ENCODE results near the gene ADGRV1. TPM values are rescaled to one million over a fixed set of nuclear protein-coding genes. Genes with fewer than 3 reads are reported as not detected.

Gene ADGRV1
- total RNA-seq, 1 donor: 0.43 TPM

GRCh38 chr5:90956511-90957097, 398.0 kb downstream of the ADGRV1 start:
- DNase-seq (ENCODE audit: low read depth): no peak
- H3K4me3 ChIP-seq (ENCODE audit: low read depth, low read length): no peak overlapping the region
- TF ChIP-seq, protein P1, sequence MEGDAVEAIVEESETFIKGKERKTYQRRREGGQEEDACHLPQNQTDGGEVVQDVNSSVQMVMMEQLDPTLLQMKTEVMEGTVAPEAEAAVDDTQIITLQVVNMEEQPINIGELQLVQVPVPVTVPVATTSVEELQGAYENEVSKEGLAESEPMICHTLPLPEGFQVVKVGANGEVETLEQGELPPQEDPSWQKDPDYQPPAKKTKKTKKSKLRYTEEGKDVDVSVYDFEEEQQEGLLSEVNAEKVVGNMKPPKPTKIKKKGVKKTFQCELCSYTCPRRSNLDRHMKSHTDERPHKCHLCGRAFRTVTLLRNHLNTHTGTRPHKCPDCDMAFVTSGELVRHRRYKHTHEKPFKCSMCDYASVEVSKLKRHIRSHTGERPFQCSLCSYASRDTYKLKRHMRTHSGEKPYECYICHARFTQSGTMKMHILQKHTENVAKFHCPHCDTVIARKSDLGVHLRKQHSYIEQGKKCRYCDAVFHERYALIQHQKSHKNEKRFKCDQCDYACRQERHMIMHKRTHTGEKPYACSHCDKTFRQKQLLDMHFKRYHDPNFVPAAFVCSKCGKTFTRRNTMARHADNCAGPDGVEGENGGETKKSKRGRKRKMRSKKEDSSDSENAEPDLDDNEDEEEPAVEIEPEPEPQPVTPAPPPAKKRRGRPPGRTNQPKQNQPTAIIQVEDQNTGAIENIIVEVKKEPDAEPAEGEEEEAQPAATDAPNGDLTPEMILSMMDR (IDR thresholded peaks at IDR 0.05; ENCODE audit: insufficient read depth, low read depth, low read length): no peak

- TF ChIP-seq, protein P1 (IDR thresholded peaks at IDR 0.05; ENCODE audit: insufficient read depth, low read depth, low read length): no peak
- no peak overlapping the region for H3K4me3 ChIP-seq (ENCODE audit: low read depth, low read length)
- no peak for DNase-seq (ENCODE audit: low read depth)
Measured at GRCh38 chr5:90957906-90958305, 399.3 kb downstream of the ADGRV1 start.

GRCh38 chr5:90959262-90959661, 400.7 kb downstream of the ADGRV1 start:
- no peak overlapping the region for H3K4me3 ChIP-seq (ENCODE audit: low read depth, low read length)
- TF ChIP-seq, protein P1 (IDR thresholded peaks at IDR 0.05; ENCODE audit: insufficient read depth, low read depth, low read length): no peak
- DNase-seq (ENCODE audit: low read depth): no peak

GRCh38 chr5:90962481-90962880, 403.9 kb downstream of the ADGRV1 start:
- DNase-seq (ENCODE audit: low read depth): no peak
- no peak overlapping the region for H3K4me3 ChIP-seq (ENCODE audit: low read depth, low read length)
- TF ChIP-seq, protein P1 (IDR thresholded peaks at IDR 0.05; ENCODE audit: insufficient read depth, low read depth, low read length): no peak

GRCh38 chr5:90965110-90965685, 406.6 kb downstream of the ADGRV1 start:
- no peak overlapping the region for H3K4me3 ChIP-seq (ENCODE audit: low read depth, low read length)
- DNase-seq (ENCODE audit: low read depth): no peak
- TF ChIP-seq, protein P1 (IDR thresholded peaks at IDR 0.05; ENCODE audit: insufficient read depth, low read depth, low read length): no peak

DNA sequence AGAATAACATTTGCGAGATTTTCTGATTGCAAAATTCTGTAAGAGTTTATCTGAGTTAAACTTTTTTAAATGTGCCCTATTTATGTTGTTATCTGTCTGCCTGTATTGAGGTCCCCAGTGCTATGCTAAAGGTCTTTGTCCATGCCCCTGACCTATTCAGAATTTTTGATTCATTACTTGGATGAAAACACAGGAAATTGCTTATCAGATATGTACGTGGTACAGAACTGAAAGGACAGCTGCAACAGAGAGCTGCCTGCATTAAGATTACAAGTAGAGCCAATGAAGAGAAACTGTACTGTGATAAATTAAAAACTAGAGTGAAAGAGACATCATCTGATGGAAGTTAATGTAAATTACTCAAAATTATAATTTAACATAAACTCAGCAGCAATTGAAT, 408.8 kb downstream of the ADGRV1 start:
- TF ChIP-seq, protein P1 (IDR thresholded peaks at IDR 0.05; ENCODE audit: insufficient read depth, low read depth, low read length): no peak
- H3K4me3 ChIP-seq (ENCODE audit: low read depth, low read length): no peak overlapping the region
- DNase-seq (ENCODE audit: low read depth): no peak

- TF ChIP-seq, protein P1 (IDR thresholded peaks at IDR 0.05; ENCODE audit: insufficient read depth, low read depth, low read length): no peak
- H3K4me3 ChIP-seq (ENCODE audit: low read depth, low read length): no peak overlapping the region
- no peak for DNase-seq (ENCODE audit: low read depth)
Measured at GRCh38 chr5:90967851-90968250, 409.3 kb downstream of the ADGRV1 start.

Data from fibroblast of villous mesenchyme (primary cell).